Pancreas (tissue), 10 donors: ENCODE results near the gene HEPACAM. TPM values are rescaled to one million over a fixed set of nuclear protein-coding genes. Genes with fewer than 3 reads are reported as not detected.
"Not testable (repeated sequence)": the region's sequence is repeated elsewhere in the genome, so short reads cannot be mapped to it uniquely, and the experiment has no call there.

Experiments
- ATAC-seq, 4 donors: fragments of 200-7000 bp; cut with Tn5 transposase; one replicate each; pipeline versions ENCODE4 v1.8.0 to v1.9.1; 2020; ENCODE audit warnings: mild to moderate bottlenecking in 4 of 4, moderate library complexity in 4 of 4
- DNase-seq, 6 donors: peaks; one replicate each; pipeline ENCODE4 v3.0.0-alpha.2; 2020
- FAIRE-seq: peaks from 2 replicates; lab custom pipeline; 2012; peaks lifted over from hg19 to GRCh38; lab: Jason Lieb, UNC
- H3K27ac ChIP-seq, 4 donors: fragments of 200-600 bp; sonication (generic); 1 replicate in 3 of 4; 2 replicates in 1 of 4; pipeline versions ENCODE4 v1.5.0 to v1.8.0; 2020
- H3K27me3 ChIP-seq, 4 donors: fragments of 200-600 bp; one replicate each; pipeline ENCODE4 v1.8.0; 2021
- H3K36me3 ChIP-seq, 3 donors: fragments of 200-600 bp; sonication (generic) in 1 of 3; one replicate each; pipeline versions ENCODE4 v1.5.0 to v1.8.0; 2020 to 2021
- H3K4me1 ChIP-seq, 3 donors: fragments of 200-600 bp; one replicate each; pipeline ENCODE4 v1.8.0; 2021
- H3K4me3 ChIP-seq, 4 donors: fragments of 200-600 bp; sonication (generic) in 2 of 4; one replicate each; pipeline versions ENCODE4 v1.5.0 to v1.8.0; 2020 to 2021
- H3K9me3 ChIP-seq, 4 donors: fragments of 200-600 bp; one replicate each; pipeline ENCODE4 v1.8.0; 2021
- WGBS, 2 donors: extraction: QIAGEN DNeasy Blood & Tissue Kit; methylation state at CpG; one replicate each; pipeline ENCODE4 v1.1.7; 2013; 5-methylcytosine and 5-hydroxymethylcytosine counted together
- intact Hi-C, 3 donors: fragments of 100-400 bp; cut with DNase I; formaldehyde crosslinking; loops; one replicate each; pipeline versions ENCODE4 v1.11.1 to v1.14.2; 2022
- polyA plus RNA-seq, 2 donors: library from polyadenylated mRNA; stranded (reverse); fragments of 200-250 nt; gene quantifications; one replicate each; pipeline ENCODE4 v1.2.3, GENCODE V29; 2013
- total RNA-seq, 6 donors: library from RNA; stranded (reverse); fragmentation: NEBNext Ultra II Directional in 4 of 6; extraction: Animal tissue kit (Norgen Biotek cat#: 25700) in 4 of 6; gene quantifications; one replicate each; pipeline versions ENCODE4 v1.2.1 to v1.2.4, GENCODE V29; 2021 to 2023
- TF ChIP-seq, protein P1 (sequence below), 4 donors: fragments of 200-600 bp; sonication (generic) in 3 of 4; IDR thresholded peaks; one replicate each; pipeline versions ENCODE4 v1.5.0 to v1.8.0; 2021; ENCODE audit warnings: antibody characterized with exemption in 4 of 4
- donor health status: healthy with polysubstance abuse.
- donor health status: DM: no; HTN: no; CAD: no; lungs with moderate emphysema.
- donor health status: DM: no; HTN: no; CAD: no.
- donor health status: control.
- donor health status: control.
- donor health status: Bipolar disorder and iron deficiency.
- donor health status: DM: yes; HTN: yes; CAD: no.
- donor health status: DM: no; HTN: no; CAD: no.
- donor health status: DM: no; HTN: no; CAD: no.
- donor health status: DM: yes; HTN: yes; CAD: no.

Gene HEPACAM
- total and polyA plus RNA-seq, 8 donors: 0.03 to 0.38 (median 0.15) TPM; not detected in 2

GRCh38 chr11:124978316-124978715 lies 42.5 kb upstream of the HEPACAM start:
- Histone ChIP-seq H3K36me3 (no peaks in the 10 kb centered on the region), H3K4me3 (no peak overlapping the region), H3K4me1 (no peaks in the 10 kb centered on the region), H3K27me3 (no peaks in the 10 kb centered on the region), H3K9me3 (peaks cover 0 to 3% (median 0%) of the 10 kb centered on the region in 4 donors), H3K27ac (no peak overlapping the region)
- intact Hi-C loops: no loop called here
- DNase-seq: no peak
- ATAC-seq: no peak
- WGBS, 2 donors: 91 to 98% methylated on average over 2 of the region's 2 CpGs
- no peak for FAIRE-seq
- TF ChIP-seq, protein P1, sequence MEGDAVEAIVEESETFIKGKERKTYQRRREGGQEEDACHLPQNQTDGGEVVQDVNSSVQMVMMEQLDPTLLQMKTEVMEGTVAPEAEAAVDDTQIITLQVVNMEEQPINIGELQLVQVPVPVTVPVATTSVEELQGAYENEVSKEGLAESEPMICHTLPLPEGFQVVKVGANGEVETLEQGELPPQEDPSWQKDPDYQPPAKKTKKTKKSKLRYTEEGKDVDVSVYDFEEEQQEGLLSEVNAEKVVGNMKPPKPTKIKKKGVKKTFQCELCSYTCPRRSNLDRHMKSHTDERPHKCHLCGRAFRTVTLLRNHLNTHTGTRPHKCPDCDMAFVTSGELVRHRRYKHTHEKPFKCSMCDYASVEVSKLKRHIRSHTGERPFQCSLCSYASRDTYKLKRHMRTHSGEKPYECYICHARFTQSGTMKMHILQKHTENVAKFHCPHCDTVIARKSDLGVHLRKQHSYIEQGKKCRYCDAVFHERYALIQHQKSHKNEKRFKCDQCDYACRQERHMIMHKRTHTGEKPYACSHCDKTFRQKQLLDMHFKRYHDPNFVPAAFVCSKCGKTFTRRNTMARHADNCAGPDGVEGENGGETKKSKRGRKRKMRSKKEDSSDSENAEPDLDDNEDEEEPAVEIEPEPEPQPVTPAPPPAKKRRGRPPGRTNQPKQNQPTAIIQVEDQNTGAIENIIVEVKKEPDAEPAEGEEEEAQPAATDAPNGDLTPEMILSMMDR (IDR thresholded peaks at IDR 0.05): no peak

- TF ChIP-seq, protein P1 (IDR thresholded peaks at IDR 0.05): no peak
- WGBS, 2 donors: 60 to 61% methylated on average over 2 of the region's 2 CpGs
- Histone ChIP-seq H3K27me3 (no peaks in the 10 kb centered on the region), H3K9me3 (peaks cover 0 to 3% (median 0%) of the 10 kb centered on the region in 4 donors), H3K4me1 (no peaks in the 10 kb centered on the region), H3K36me3 (no peaks in the 10 kb centered on the region), H3K4me3 (no peak overlapping the region), H3K27ac (no peak overlapping the region)
- intact Hi-C loops: no loop called here
- DNase-seq (no peak), ATAC-seq (no peak), FAIRE-seq (no peak)
Observed at GRCh38 chr11:124977006-124977405, 41.2 kb upstream of the HEPACAM start.

DNA sequence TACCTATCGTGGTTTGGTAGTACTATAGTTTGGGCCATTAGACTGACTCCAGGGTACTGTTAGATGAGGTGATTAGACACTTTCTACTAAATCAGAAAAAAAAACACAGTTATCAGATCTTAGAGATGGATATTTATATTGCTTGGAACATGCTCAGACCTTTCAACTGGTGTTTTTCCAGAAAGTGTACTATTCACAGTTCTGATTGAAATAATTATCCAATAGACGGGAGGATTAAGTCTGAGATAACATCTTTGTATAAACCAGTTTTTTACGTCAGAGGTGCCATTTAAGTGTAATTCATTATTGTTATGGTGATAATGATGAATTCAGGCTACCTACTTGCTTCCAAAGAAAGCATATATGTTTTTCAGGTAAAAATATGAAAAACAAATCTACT lies 40.7 kb upstream of the HEPACAM start:
- intact Hi-C loops: no loop called here
- Histone ChIP-seq H3K36me3 (no peaks in the 10 kb centered on the region), H3K4me1 (no peaks in the 10 kb centered on the region), H3K27me3 (no peaks in the 10 kb centered on the region), H3K4me3 (no peak overlapping the region), H3K9me3 (peaks cover 0 to 3% (median 0%) of the 10 kb centered on the region in 4 donors), H3K27ac (no peak overlapping the region)
- TF ChIP-seq, protein P1 (IDR thresholded peaks at IDR 0.05): no peak
- ATAC-seq (no peak), DNase-seq (no peak), FAIRE-seq (no peak)
- 84 to 89% methylated on average over 3 of the region's 3 CpGs for WGBS, 2 donors

GRCh38 chr11:124971810-124972209 lies 36.0 kb upstream of the HEPACAM start:
- peak; percentile 23 for FAIRE-seq
- Histone ChIP-seq H3K4me1 (no peaks in the 10 kb centered on the region), H3K9me3 (no peaks in the 10 kb centered on the region), H3K27me3 (no peaks in the 10 kb centered on the region), H3K36me3 (no peaks in the 10 kb centered on the region), H3K4me3 (no peak overlapping the region), H3K27ac (no peak overlapping the region)
- 71 to 82% methylated on average over 2 of the region's 2 CpGs for WGBS, 2 donors
- DNase-seq: no peak
- TF ChIP-seq, protein P1 (IDR thresholded peaks at IDR 0.05): no peak
- no peak for ATAC-seq
- intact Hi-C loops: no loop called here

DNA sequence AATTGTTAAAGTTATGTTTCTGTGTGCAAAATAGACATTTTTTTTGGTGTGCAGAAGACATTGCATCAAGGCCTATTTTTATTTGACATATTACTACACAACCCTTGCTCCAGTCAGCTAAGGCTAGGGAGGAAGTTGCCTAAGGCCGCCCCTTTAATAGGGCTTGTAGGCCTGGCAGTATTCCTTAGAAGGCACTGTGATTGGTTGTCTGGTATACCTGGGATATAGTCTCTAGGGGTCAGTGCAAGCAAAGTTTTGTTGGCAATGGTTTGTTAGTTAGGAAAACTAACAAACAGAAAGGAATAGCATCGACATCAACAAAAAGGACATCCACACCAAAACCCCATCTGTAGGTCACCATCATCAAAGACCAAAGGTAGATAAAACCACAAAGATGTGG lies 35.1 kb upstream of the HEPACAM start:
- Histone ChIP-seq H3K36me3 (no peaks in the 10 kb centered on the region), H3K27ac (no peak overlapping the region), H3K9me3 (no peaks in the 10 kb centered on the region), H3K27me3 (no peaks in the 10 kb centered on the region), H3K4me1 (no peaks in the 10 kb centered on the region), H3K4me3 (no peak overlapping the region)
- ATAC-seq: peak in 1 of 4 donors; percentile 65
- TF ChIP-seq, protein P1 (IDR thresholded peaks at IDR 0.05): no peak
- 80 to 85% methylated on average over 2 of the region's 2 CpGs for WGBS, 2 donors
- no peak for FAIRE-seq
- no peak for DNase-seq
- intact Hi-C loops: no loop called here

DNA sequence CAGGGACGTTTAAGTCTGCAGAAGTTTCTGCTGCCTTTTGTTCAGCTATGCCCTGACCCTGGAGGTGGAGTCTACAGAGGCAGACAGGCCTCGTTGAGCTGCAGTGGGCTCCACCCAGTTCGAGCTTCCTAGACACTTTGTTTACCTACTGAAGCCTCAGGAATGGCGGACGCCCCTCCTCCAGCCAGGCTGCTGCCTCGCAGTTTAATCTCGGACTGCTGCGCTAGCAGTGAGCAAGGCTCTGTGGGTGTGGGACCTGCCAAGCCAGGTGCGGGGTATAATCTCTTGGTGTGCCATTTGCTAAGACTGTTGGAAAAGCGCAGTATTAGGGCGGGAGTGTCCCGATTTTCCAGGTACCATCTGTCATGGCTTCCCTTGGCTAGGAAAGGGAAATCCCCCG lies 32.4 kb upstream of the HEPACAM start:
- H3K36me3 ChIP-seq, H3K27me3 ChIP-seq, FAIRE-seq, H3K9me3 ChIP-seq, H3K4me3 ChIP-seq, ATAC-seq, H3K4me1 ChIP-seq, H3K27ac ChIP-seq: not testable (repeated sequence)
- peak in 1 of 6 donors; percentile 14 for DNase-seq
- 83 to 87% methylated on average over 13 of the region's 13 CpGs for WGBS, 2 donors
- intact Hi-C loops: loop anchor here in 2 of 3 donors (5.0 to 10.0 kb wide), 2 partner anchors 174 to 177 kb away; no protein-coding TSS in a partner anchor
